ENCODE results near the gene CCDC12. TPM values are rescaled to one million over a fixed set of nuclear protein-coding genes. Genes with fewer than 3 reads are reported as not detected.
A peak's percentile ranks its signal among the peaks of the same experiment; 100 is the strongest.

The CCDC12 gene
- total and polyA plus RNA-seq, 9 of the 15 experiments (the other 6 are each of a cell fraction or from before 2014, with no cell fraction given), result 8.9 to 201 (median 86.9) TPM

DNA sequence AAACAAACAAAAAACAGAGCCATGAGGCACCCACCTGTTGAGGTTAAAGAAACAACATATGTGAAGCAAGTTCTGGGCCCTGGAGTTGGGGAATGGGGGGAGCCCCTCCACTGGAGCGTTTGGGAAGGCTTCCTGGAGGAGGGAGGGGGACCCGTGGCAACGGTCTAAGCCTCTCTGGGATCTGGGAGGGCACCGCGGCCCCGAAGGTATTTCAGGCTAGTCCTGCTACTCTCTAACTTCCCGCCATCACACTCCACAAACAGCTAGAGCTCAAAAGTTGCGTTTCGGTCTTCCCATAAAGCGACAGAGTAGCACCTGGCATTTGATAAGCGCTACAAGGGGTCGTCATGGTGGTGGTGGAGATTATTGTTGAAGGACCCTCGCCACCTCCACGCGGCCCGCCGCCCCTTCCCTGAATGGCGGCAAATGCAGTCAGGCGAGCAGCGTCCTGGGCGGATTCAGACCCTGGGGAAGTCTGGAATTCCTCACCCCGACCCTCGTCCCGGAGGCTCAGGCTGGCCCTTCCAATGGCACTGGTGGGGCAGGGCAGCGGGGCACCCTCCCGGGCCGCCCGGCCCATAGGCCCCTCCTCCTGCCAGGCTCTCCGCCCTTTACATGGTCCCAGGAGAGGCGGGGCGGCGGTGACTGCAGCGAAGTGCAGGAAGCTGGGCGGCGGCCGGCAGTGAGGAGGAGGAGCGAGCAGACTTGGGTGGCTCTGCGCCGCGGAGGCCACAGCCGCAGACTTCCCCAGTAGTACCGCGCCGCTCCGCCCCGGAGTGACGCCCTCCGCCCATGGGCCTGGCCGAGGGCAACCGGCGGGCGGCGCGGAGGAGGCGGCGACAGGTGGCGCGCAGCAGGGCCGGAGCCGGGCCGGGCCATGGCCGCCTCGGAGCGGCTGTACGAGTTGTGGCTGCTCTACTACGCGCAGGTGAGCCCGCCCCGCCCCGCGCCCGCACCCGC is 2.7 kb upstream of the CCDC12 start, which contains the start of gene NBEAL2 (continued):
- TF ChIP-seq, protein P1, sequence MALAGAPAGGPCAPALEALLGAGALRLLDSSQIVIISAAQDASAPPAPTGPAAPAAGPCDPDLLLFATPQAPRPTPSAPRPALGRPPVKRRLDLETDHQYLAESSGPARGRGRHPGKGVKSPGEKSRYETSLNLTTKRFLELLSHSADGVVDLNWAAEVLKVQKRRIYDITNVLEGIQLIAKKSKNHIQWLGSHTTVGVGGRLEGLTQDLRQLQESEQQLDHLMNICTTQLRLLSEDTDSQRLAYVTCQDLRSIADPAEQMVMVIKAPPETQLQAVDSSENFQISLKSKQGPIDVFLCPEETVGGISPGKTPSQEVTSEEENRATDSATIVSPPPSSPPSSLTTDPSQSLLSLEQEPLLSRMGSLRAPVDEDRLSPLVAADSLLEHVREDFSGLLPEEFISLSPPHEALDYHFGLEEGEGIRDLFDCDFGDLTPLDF (CRISPR knock-in tag; IDR thresholded peaks at IDR 0.05), result peak; percentile 62
- TF ChIP-seq SIN3A (IDR thresholded peaks at IDR 0.05; ENCODE audit: borderline replicate concordance in 2 of 2, control insufficient read depth in 1 of 2, low read depth in 2 of 2, low read length in 2 of 2), result peak; percentile 63 to 71; a peak in 2 of 4 replicates
- no peak for TF ChIP-seq ESRRB (CRISPR knock-in tag; IDR thresholded peaks at IDR 0.05; ENCODE audit: borderline replicate concordance)
- no peak for TF ChIP-seq MCM2 (IDR thresholded peaks at IDR 0.05; ENCODE audit: low read depth)
- TF ChIP-seq ELF4 (CRISPR knock-in tag; IDR thresholded peaks at IDR 0.05), result peak; percentile 60; the same call in 1 of the 2 replicates
- TF ChIP-seq FOSL1 (tag; conservative IDR thresholded peaks at IDR 0.05), result peak; percentile 59
- TF ChIP-seq, protein P2, sequence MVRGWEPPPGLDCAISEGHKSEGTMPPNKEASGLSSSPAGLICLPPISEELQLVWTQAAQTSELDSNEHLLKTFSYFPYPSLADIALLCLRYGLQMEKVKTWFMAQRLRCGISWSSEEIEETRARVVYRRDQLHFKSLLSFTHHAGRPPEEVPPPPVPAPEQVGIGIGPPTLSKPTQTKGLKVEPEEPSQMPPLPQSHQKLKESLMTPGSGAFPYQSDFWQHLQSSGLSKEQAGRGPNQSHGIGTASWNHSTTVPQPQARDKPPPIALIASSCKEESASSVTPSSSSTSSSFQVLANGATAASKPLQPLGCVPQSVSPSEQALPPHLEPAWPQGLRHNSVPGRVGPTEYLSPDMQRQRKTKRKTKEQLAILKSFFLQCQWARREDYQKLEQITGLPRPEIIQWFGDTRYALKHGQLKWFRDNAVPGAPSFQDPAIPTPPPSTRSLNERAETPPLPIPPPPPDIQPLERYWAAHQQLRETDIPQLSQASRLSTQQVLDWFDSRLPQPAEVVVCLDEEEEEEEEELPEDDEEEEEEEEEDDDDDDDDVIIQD (CRISPR knock-in tag; IDR thresholded peaks at IDR 0.05), result peak; percentile 20; the same call in 1 of the 2 replicates
- peak; percentile 53; the same call in 1 of the 2 replicates for TF ChIP-seq MBD2 (IDR thresholded peaks at IDR 0.05; ENCODE audit: borderline replicate concordance, low read depth)
- TF ChIP-seq CBX2 (IDR thresholded peaks at IDR 0.05; ENCODE audit: insufficient read depth, low read length, poor library complexity, severe bottlenecking), result no peak
- TF ChIP-seq RAD51 (IDR thresholded peaks at IDR 0.05; ENCODE audit: borderline replicate concordance, low read depth), result no peak
- no peak for TF ChIP-seq WHSC1 (IDR thresholded peaks at IDR 0.05; ENCODE audit: low read length)
- peak; percentile 97 for TF ChIP-seq ZNF263 (CRISPR knock-in tag; IDR thresholded peaks at IDR 0.05; ENCODE audit: borderline replicate concordance)
- TF ChIP-seq CBX1 (IDR thresholded peaks at IDR 0.05; ENCODE audit: low read depth), result peak; percentile 87; the same call in 1 of the 2 replicates
- TF ChIP-seq POLR2AphosphoS5 (IDR thresholded peaks at IDR 0.05; ENCODE audit: control insufficient read depth, insufficient read depth, low read depth, low read length), result peak; percentile 80
- TF ChIP-seq TCF7 (IDR thresholded peaks at IDR 0.05; ENCODE audit: borderline replicate concordance), result no peak
- no peak for TF ChIP-seq ZFP30 (CRISPR knock-in tag; IDR thresholded peaks at IDR 0.05; ENCODE audit: borderline replicate concordance)
- 0 out of 2 replicates have a peak, but pooled peaks have one; percentile 41 for TF ChIP-seq ZNF133 (CRISPR knock-in tag; IDR thresholded peaks at IDR 0.05)
- TF ChIP-seq KDM5B (IDR thresholded peaks at IDR 0.05; ENCODE audit: insufficient replicate concordance, low read depth, low read length), result peak; percentile 74
- TF ChIP-seq, protein P3, sequence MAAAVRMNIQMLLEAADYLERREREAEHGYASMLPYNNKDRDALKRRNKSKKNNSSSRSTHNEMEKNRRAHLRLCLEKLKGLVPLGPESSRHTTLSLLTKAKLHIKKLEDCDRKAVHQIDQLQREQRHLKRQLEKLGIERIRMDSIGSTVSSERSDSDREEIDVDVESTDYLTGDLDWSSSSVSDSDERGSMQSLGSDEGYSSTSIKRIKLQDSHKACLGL (CRISPR knock-in tag; IDR thresholded peaks at IDR 0.05; ENCODE audit: borderline replicate concordance, poor library complexity, severe bottlenecking), result peak; percentile 41
